Globus pallidus (tissue), 1 donor: Measurements from ENCODE around the gene ADGRG6.
A peak's percentile ranks its signal among the peaks of the same experiment; 100 is the strongest.

Experiments used
- DNase-seq: peaks from one replicate; pipeline ENCODE4 v3.0.0-alpha.2; 2015; ENCODE audit warnings: low spot score

Gene ADGRG6

GRCh38 chr6:142291512-142291911 lies 10.3 kb upstream of the ADGRG6 start:
- DNase-seq = no peak

DNA sequence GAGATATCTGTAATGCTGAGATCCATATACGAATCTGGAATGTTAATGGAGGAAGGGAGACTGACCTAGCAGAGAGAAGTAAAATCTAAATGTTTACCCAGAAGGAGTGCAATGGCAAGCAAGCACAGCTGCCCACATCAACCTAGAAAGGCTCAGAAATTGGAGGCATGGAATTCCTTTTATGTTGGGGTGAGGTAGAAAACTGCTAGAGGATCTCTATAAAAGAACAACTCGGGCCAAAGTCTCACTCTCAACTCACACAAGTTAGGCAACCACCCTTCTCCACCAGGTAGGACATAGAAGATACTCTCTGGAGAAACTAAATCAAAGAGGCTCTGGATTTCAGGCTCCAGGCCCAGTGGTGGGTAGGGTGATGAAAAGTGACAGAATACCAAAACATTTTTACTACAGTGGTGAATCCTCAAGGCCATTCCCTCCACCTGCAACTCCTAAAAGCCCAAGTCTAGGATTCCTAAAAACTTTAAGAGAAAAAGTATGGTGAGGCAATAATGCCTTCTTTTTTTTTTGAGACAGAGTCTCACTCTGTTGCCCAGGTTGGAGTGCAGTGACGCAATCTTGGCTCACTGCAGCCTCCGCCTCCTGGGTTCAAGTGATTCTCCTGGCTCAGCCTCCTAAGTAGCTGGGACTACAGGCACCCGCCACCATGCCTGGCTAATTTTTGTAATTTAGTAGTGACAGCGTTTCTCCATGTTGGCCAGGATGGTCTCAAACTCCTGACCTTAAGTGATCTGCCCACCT lies 9.5 kb upstream of the ADGRG6 start:
- no peak for DNase-seq

GRCh38 chr6:142293121-142293520 lies 8.7 kb upstream of the ADGRG6 start:
- no peak for DNase-seq

DNA sequence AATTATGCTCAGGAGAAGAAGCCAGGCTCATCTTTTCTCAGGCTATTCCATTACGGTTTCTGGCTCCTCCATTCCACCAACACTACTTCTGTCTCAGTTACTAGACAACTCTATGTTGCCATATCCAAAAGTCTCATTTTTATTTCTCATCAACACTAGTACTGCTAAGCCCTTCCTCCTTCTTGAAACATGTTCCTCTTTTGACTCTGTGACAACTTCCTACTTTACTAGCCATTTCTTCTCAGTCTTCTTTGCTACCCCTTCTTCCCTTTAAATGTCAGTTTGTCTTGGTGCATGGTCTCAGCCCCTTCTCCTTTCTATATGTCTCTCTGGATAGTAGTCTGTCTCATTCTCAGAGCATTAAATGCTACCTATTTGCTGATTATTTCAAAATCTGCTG lies 7.1 kb upstream of the ADGRG6 start:
- peak; percentile 26 for DNase-seq

- DNase-seq = no peak
Measured at GRCh38 chr6:142296975-142297604, 4.7 kb upstream of the ADGRG6 start.

DNA sequence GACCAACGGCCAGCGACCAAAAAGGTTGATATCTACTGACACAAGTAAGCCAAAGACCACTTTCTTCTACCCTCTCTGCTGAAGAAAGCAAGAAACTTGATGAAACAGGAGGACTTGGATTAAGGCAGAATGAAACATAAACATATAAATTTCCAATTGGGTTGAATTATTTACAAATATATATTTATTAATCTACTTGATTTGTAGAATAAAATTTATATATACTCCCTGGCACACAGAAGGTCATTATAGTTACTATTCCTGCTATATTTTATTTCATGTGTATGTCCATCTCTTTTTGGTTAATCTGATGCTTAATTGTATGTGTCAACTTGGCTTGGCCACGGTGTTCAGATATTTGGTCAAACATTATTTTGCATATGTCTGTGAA lies 4.2 kb upstream of the ADGRG6 start:
- no peak for DNase-seq

DNA sequence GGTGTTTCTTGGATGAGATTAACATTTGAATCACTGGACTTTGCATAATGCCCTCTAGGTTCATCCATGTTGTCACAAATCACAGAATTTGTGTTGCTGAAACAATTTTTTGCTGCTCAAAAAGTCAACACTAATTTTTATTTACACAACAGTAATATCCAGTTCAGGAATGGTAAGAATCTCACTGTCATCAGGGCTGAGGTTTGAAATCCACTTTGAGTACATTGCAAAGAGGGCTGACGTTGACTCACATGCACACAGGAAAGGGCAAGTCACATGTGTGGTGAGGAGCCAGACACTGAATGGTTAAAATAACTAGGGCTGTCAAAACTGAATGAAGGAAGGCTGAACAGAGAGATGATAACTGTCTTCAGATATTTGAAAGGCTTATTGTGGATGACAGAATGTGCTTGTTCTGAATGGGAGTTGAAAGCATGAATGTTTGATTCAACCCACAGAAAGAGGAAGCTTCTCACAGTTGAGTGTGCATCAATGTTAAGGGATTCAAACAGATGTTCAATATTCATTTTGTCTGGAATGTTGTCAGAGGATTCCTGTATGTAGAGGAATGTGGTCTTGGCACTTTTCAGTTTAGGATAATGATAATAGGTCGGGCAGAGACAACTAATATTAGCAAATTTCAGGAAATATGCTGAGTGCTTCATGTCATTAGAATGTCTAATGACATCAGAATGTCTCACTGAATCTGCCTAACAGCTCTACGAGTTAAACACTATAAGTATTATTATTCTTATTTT lies 3.6 kb upstream of the ADGRG6 start:
- DNase-seq = no peak

DNA sequence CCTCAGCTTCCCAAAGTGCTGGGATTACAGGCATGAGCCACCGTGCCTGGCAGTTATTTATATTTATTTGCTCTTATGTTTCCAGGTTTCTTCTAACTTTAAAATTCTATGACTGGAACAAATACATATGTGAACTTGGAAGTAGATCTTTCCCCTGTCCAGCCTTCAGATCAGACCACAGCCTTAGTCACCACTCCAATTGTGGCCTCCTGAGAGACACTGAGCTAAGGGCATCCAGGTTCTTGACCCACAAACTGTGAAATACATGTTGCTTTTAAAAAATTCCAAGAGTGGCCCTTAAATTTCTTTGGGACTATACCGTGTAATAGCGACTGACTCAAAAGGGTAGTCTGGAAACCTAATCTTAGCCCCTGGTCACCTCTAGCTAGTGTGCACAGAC lies 1.5 kb upstream of the ADGRG6 start:
- no peak for DNase-seq

DNA sequence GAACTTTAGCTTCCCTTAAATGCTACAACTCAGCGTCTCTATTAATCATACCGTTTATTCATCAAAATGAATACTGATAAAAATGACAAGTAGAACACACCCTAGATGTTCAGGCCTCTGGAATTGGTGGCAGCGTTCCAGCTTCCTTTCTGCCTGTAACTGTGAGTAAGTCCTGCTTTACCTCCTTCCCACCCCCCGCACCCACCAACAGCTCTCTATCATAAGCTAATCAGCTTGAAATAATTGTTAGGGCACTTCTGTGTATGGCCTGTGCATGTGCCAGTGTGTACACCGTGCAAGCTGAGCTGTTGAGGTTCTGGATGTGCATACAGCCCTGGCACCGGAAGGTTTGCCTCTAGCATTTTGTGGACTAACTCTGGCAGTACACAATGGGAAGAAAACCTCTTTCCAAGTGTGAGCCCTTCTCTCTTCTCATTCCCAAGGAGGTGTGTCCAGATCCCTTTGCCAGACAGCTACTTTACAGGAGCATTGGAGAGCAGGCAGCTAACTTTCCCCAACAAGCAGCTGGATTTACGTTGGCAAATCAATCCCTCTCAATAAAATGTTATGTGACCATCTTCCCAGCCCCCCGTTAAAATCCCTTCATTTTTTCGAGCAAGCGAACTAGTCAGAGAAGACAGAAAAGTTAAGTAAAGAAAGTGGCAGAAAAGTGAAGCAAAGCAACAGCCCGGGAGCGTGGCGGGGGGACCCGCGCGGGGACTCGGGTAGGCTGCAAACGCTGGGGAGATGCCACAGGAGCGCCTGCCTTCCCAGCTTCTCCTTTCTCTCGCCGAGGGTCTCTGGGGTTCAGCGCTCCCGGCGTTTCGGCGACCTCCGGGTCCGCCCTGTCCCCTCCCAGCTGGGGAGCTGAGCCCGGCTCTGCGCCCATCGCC lies 803 bp upstream of the ADGRG6 start:
- DNase-seq = no peak

DNA sequence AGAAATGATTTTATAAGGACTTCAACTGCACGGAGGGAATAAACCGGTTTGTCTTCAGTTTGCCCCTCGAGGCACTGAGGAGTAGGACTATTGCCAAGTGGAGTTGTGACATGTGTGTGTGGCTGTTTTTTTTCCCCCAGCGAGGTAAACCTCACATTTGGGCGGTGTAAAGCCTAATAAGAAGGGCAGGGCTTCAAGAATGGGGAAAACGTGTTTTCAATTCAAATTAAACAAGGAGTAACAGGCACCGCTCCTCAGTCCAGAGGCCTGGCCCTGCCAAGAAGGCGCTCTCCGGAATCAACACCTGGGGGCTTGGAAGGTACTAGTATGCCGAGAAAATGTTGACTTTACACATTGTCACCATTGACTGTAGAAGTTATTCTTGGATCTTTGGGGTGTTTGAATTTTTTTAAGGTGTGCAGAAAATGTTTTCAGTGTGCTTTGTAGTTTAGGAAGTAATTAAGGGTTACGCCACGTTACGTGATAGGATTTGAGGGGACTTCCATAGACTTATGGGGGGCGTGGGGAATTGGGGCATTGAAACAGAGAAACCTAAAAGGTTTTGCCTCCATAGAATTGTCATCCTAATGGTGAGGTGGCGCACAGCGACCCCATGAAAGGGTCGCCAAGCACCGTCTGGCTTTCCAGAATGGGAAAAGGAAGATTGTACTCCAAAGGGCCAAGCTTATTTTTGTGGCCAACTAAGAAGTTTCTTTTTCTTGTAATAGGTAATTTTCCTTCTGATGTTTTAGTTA lies 791 bp downstream of the ADGRG6 start:
- no peak for DNase-seq

DNA sequence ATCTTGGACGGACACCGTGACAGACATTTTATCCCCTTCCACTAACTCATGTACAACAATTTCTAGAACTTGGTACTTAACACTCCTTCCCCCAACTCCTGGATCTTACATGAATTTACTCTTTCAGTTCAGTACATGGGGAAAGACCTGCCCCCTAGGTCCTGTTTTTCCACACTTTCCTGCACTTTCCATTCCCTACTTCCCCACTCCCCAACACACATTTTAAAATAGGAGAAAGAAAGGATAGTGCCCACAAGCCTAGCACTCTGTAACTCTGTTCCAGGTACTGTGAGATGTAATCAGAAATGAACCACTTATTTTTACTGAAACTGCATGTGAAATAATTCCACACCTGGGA lies 1.3 kb downstream of the ADGRG6 start:
- no peak for DNase-seq

GRCh38 chr6:142304241-142304640 lies 2.4 kb downstream of the ADGRG6 start:
- no peak for DNase-seq

- no peak for DNase-seq
Measured at GRCh38 chr6:142306736-142307135, 4.9 kb downstream of the ADGRG6 start.

GRCh38 chr6:142307963-142308748 lies 6.3 kb downstream of the ADGRG6 start:
- no peak for DNase-seq

GRCh38 chr6:142309426-142309825 lies 7.6 kb downstream of the ADGRG6 start:
- no peak for DNase-seq

DNA sequence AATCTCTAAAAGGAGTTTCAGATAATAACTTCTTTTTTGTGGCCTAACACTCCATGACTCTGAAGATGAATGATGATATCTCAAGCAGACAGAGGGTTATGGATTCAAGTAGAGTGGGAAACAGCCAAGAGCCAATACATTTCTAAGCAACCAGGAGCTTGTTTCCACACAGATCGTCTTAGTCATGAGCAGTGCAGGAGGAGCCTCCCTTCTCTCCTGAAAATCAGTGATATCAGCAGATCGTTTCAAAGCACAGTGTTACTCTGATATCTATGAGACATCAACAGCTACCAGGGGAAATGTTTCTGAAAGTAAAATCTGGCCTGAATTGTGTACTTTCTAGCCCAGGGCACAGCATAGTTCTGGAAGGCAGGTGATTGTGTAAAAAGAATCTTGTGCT lies 11.5 kb downstream of the ADGRG6 start:
- DNase-seq = no peak

- DNase-seq = no peak
Measured at GRCh38 chr6:142316791-142317368, 15.1 kb downstream of the ADGRG6 start.

GRCh38 chr6:142318714-142319113 lies 16.9 kb downstream of the ADGRG6 start:
- DNase-seq = no peak

DNA sequence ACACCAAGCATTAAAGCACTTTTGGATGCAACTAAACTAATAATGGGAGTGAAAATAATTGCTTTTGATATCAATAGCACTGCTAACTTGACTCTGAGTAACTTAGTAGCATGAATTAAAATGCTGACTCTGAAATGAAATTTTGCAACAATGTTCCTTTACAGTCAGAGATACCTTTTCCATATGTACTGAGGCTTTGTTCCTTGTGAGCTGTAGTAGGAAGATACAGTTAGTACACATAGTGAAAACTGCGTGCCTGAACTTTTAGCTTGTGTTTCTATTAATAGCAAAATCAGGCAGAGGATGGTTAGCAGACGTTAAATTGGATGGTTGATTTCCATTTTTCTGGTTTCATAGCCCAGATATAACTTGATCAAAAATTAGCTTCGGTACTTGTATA lies 18.6 kb downstream of the ADGRG6 start:
- no peak for DNase-seq

- no peak for DNase-seq
Measured at GRCh38 chr6:142321451-142321850, 19.6 kb downstream of the ADGRG6 start.
